Stimulated activated CD4-positive, alpha-beta T cell treated with anti-CD3 and anti-CD28 coated beads, TNF-alpha, amount 100 ng/mL, for 24 hours (primary cell): ENCODE measurements around the gene DGKI.

Source experiments
- DNase-seq, 3 experiments: peaks; one replicate each; pipeline ENCODE4 v3.0.0-alpha.2; 2020; ENCODE audit warnings: low read depth in 3 of 3

DGKI gene

DNA sequence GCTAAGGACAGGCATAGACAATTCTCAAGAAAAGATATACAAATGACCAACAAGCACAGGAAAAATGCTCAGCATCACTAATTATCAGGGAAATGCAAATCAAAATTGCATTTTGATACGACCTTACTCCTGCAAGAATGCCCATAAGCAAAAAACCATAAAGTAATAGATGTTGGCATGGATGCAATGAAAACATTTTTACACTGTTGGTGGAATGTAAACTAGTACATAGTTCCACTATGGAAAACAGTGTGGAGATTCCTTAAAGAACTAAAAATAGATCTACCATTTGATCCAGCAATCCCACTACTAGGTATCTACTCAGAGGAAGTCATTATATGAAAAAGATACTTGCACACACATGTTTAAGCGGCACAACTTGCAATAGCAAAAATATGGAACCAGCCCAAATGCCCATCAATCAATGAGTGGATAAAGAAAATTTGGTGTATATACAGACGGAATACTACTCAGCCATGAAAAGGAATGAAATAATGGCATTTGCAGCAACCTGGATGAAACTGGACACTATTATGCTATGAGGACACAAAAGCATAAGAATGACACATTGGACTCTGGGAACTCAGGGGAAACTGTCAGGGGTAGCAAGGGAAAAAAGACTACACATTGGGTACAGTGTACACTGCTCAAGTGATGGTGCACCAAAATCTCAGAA lies 59.3 kb downstream of the DGKI start:
- DNase-seq: no peak

DNA sequence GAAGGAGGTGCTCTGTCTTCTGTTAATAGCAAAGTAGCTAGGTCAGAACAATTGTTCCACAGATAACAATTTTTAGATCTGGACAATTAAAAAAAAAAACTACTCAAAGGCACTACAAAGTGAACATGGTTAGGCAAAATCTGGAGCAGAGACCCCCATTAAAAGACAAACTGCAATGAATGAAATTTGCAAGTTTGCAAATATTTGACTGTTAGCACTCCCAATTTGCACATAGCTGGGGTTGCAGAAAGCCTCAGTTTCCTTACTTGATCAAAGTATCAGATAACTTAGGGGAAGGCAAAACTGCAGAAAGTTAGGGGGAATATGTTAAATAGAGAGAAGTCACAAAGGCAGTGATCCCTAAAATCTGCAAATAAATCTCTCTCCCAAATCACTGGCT lies 68.3 kb downstream of the DGKI start:
- no peak for DNase-seq

DNA sequence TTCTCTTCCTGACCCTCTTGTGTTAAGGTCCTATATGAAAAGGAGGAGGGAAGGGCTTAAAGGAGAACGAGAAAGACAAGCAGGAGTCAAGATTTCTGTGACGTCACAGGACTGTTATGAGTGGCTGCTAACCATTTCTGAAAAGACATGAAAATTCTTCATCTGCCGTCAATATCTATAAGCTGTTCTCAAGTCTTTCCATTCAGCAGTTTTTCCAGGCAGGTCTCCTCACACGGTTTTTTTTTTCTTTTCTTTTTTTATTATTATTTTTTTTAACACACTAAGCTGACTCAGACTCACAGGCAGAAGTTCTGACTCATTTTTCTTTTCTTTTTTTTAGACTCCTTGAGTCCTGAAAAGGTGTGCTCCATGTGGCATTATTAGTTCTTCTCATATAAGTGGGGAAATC lies 72.0 kb downstream of the DGKI start:
- no peak for DNase-seq

DNA sequence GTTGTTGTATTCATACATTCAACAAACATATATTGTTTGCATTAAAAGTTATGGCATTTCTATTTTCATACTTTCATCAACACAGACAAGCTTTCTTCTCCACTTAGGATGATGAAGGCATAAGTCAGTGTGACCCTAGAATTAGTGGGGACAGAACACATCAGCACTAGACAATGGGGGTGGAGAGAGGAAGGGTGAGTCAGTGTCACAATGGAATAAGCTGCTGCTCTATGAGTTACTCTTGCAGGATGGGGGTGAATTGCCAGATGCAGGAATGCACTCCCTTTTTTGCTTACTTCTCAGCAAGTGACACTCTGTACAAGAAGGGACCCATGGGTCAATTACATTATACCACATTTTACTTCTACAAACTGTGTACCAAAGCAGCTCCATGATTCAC lies 74.0 kb downstream of the DGKI start:
- DNase-seq: no peak

DNA sequence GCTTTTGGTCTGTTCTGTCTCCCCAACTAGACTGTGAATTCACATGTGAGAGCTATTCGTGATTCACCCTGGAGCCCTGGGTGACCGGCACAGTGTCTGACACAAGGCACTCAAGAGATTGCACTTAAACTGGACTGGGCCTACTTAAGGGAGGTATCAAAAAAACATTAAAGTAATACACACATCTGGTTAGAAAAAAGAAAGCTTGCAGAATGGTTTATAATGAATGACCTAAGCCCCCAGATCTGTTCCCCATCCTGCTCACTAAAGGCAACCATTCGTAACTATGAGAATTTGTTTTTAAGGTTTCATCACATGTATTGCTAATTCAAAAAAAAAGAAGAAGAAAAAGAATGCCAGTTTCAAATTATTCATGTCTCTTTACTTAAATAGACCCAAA lies 74.5 kb downstream of the DGKI start:
- DNase-seq: no peak

DNA sequence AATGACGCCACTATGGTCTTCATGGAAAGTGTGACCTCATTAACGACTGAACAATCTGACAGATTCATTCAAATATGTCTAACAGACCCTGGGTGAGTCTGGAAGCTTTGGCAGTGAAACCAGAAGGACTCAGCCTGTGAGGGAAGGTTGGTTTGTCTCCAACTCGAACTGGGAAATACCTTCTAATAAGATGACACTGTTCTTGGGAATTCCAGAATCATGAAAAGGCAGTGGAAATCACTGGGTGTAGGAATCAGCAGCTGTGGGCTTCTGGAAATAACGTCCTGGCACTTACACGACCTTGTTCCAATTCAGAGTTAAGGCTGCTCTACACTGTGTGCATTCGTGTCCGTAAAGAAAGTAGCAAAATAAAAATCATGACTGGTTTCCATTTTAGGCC lies 75.1 kb downstream of the DGKI start:
- DNase-seq: no peak

DNA sequence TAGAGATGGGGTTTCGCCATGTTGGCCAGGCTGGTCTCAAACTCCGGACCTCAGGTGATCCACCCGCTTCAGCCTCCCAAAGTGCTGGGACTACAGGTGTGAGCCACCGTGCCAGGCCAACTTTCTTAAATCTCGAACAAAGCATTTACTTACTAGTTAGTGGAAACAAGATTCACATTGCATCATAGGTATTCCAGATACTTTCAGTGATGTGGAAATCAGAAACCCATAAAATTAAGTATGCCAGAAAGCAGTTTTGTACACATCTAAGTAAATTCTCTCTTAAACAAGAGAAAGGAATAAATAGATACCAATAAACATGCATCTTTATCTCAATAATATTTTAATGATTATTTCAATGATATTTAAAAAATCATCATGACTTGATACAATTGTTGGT lies 75.5 kb downstream of the DGKI start:
- no peak for DNase-seq

DNA sequence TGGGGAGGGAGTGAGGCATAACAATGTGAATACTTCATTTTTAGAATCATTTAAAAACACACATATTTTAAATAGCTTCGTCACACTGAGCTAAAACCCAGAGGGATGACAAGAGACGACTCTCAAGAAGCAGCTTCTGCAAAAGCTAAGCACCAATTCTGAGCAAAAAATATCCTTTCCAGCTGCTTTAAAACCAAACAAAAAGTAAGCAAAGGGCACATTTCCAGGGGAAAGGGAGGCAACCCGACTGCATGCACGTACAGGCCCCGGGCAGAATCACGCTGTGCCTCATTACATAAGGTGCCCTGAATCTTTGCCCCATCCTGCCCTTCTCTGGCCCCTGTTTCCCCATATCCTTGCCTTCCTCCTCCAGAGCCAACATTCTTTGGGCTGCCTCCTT lies 78.4 kb downstream of the DGKI start:
- no peak for DNase-seq

DNA sequence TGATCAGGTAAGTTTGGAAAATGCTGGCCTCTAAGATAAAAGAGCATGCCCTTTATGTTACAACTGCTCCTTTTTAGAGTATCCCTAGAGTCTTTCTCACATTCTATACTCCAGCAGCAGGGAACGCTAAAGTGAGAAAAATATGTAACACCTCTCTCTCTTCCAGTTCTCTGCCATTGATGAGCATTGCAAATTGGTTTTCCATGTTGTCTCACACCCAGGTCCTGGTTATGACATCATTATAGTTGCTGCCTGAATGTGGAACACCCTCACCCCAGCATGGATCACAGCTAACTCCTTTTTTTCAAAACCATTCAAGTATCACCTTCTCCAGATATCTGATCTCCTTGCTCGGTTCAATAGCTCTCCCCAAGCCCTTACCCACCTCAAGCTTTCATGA lies 84.4 kb downstream of the DGKI start:
- no peak for DNase-seq

DNA sequence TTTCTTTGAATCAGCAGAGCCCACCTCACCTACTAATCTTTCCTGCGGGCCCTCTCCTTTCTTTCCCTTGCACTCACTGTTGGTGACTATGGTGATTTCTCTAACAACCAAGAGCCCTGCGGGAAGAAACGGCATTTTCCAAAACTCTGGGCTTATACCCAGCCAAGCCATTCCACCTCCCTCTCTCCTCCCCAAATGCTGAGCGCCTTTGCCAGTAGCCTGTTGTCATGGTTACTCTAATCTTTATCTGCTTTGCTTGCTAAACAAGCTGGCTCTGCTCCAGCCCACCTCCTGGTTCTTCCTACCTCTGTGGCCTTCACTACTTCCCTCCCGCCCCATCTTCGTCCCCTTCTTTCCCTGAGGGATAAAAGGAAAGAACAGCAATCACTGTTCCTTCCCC lies 86.7 kb downstream of the DGKI start:
- no peak for DNase-seq

DNA sequence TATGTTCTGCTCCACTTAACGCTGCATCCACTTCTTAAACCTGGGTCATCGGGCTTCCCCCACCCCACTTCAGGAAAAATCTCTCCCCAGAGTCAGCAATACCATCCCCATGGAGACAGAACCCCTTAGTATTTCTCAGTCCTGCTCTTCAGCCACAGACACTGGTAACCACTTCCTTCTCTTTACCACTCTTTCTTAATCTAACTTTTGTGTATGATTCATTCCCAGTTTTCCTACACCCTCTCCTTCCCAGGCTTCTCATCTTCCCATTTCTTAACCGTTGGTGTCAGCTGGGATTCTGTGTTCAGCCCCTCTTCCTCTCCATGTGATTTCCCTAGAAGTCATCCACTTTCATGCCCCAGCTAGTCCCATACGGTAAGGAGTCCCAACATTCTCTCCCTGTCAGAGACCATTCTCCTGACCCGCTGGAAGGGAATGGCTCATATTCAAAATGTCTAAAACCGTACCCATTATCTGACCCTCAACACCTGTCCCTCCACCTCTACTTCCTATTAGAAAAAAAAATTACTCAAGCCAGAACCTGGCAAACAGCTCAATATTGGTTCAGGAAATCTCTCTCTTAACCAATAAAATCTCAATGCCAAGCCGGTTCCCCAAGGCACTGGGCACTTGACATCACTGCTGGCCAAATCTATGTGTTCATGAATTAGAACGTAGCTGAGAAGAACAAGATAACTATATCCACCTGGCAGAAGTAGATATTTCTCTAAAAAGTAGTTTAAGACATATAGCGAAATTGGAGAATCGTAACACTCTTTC lies 89.4 kb downstream of the DGKI start:
- DNase-seq: no peak

DNA sequence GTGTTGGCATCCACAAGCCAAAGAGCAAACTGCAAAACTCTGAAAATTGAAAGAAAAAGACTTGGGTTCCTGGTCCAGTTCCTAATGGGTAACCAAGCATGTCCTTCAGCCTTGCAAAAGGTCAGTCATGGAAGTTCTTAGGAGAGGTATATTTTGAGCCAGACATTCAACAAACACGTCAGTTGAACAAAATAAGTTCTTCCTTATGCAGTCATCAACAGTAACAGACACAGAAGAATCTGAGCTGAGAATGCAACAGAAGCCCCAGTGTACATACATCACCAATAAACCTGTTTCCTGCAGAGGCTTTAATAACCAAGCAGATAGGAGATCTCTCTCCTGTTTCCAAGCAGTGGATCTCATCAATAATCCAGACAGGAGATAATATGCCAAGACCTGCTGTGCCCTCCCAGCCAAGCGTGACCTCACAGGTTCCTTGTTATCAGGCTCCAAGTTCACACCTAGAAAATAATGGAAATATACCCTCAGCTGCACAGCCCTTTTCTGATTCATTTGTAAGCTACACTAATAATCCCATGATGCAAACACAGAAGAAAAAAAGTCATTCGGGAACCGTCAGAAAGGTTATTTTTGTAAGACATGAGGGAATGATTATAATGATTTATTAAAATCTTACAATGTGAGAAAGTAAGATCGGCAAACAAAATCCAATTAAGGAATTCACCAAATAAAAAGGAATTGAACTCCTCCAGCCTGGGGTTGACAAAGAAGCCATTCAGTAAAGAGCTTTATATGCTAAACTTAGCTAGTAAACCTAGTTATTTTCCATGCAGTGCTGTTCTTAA lies 90.7 kb downstream of the DGKI start:
- no peak for DNase-seq

DNA sequence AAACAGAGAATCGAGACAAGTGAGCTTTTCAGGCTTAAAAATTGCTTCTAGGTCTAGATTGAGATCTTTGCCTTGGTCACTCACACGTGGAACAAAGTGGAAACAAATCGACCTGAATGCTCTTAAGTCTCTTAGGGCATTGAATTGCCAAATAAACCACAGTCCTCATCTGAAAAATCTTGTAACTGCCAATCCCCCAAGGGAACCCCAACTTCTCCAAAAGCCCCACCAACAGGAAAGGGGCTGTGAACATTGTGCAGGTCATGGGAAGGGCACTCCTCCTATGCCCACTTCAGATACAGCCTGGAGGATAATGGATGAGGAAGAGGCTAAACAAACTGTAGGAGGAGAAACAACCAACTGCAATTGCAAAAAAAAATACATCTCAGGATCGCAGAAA lies 91.3 kb downstream of the DGKI start:
- DNase-seq: no peak

DNA sequence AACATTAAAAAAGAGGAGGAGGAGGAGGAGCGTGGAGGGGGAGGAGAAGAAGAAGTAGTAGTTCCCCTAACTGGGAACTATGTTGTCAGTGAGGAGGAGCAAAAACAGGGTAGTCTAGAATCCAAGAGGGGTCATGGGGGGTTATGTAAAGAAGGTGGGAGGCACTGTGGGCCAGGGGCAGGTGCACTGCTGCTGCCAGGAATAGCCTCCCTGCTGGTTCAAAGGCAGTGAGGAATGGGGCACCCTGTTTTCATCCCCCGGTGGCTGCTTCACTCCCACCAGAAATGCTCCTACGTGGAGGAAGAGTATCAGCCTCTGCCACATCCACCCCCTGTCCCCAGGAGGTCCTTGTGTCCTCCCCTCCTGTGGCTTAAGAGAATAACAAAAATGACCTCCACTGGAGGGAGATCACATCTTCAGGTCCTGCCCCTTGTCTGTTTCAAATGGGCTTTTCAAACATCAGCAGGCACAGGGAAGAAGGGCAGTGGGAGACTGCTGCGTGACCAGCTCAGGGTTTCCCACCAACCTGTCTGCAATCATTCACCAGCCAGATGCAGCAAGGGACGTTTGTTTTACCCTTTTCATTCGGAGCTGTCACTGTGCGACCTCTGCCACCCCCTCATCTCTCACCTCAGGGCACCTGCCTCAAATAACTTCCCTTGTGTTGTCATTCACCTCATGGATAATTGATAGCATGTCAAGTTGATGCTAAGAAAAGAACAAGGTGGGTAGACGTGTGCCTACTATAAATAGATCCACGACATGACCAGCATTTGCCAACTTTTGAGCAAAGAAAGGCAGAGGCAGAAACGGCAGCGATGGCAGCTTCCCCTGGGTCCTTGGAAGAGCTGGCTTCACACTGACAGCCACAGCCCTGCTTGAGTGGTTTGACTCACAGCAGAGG lies 92.6 kb downstream of the DGKI start:
- DNase-seq: no peak

DNA sequence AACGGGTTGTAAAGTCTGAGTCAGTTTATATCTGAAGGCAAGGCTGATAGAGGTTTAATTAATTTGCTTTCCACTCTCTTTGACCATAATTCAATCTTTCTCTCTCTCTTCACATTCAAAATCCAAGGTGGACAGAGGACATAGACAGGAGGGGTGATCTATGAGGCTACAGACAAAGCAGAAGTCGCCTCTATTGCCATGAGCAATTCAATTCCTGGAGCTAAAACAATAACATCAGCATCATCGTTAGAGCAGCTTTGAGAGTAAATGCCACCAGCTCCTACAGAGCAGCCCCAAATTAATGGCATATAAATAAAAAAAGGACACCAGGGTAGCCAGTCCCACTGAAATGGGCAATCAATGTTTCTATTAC lies 93.2 kb downstream of the DGKI start:
- no peak for DNase-seq

DNA sequence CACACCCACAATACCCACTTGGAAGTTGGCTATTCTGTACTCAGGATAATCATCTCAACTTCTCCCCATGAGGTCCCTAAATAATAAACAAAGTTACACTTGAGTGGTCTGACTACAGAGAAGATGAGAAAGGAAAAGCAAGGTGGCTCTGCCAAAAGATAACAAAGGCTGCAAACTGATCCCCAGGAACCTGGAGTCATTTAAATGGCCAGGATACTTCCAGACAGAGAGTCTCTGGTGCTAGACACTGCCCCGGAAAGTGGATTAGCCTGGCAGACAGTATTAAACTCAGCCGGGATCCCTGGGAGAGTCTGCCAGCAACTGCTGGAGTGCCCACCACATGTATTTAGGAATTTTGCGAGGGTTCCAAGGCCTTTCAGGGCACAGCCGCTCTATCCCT lies 93.7 kb downstream of the DGKI start:
- no peak for DNase-seq

DNA sequence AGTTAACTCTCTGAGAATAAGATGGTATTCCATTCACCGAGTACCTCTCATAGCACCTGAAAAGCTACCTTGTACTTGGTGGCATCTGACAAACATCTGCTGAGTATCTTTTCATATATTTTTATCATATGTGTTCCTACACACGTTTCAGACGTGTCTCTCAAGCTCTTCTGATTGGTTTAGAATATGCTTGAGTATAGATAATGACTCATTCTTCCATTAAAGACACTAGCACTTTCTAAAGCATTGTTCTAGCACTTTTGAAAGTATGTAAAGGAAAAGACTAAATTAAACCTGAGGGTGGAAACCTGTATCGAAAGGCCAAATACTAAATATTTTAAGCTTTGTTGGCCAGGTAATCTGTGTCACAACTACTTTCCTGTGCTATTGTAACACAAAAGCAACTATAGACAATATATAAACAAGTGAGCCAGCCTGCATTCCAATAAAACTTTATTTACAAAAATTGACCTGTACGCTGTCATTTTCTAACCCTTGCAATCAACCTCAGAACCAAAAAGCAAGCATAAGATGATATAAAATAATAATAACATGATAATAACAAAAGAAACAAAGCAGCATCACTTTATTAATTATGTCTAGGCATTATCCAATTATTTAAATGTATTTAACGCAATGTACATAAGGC lies 95.3 kb downstream of the DGKI start:
- DNase-seq: no peak

DNA sequence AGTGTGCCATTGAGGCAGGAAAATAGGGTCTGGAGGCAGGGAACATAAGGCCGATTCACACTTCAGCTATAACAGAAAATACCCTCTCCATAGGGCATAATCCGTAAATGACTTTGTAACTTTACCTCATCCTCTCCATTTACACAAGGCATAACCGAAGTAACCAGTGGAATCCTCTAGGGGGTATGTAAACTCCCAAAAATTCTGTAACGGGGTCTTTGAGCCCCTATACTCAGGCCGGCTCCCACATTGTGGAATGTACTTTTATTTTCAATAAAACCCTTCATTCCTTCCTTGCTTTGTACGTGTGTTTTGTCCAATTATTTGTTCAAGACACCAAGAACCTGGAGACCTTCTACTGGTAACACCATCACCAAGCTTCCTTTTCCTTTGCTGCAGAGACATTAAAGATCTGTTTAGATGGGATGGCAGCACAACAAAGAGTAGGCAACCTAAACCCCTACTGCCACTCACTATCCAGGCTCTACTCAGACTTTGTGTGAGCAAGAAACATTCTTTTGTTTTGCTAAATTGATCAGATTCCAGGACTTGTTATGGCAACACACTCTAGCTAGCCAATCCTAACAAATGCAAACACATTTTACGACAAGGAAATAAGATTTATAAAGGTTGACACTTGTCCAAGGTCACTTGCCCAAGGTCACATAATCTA lies 99.3 kb downstream of the DGKI start:
- no peak for DNase-seq

DNA sequence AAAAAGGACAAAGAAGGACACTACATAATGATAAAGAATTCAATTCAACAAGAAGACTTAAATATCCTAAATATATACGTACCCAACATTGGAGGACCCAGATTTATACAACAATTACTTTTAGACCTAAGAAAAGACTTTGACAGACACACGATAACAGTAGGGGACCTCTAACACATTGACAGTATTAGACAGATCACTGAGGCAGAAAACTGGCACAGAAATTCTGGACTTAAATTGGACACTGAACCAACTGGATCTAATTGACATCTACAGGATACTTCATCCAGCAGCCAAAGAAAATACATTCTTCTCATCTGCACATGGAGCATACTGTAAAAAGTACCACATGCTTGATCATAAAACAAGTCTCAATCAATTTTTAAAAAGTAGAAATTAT lies 103.8 kb downstream of the DGKI start:
- DNase-seq: no peak

DNA sequence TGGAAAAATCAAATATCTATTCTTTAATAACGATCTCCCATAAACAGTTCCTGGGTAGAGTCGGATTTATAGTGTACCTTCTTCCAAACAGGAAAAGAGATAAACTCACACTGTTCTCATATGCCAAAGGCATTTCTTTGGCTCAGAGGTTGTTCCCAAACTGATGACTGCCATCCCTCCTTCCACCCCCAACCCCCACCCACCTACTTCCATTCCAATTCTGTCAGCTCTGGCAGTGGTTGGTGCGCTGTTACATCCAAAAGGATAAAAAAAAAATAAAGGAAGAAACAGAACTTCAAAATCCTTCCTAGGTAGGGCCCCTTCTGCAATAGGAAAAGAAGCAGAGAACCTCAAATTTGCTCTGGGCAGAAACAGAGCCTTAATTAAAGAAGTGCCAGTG lies 104.7 kb downstream of the DGKI start:
- DNase-seq: no peak

DNA sequence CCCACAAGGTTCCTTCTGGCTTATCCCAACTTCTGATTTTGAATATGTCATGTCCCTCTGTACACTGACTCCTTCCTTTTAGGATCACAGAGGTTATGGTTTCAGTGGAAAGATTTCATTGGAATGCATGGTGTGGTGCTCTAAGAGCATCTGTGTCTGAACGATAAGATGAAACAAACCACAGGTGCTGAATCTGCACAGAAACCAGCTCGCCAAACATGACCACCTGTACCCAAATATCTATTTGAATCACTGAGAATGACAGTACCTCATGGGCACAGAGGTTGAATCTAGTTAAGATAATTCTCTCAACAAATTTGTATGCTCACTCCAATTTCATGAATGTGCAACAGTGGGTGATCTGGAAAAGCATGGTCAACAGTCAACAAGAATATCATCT lies 105.3 kb downstream of the DGKI start:
- no peak for DNase-seq
